GM21717 (cell line): Measurements from ENCODE around the gene GATB.
"Not testable (repeated sequence)": the region's sequence is repeated elsewhere in the genome, so short reads cannot be mapped to it uniquely, and the experiment has no call there.

Experiments used
- ATAC-seq: cut with Tn5 transposase; IDR thresholded peaks from one replicate; pipeline ENCODE4 v1.9.1; 2021; ENCODE audit warnings: mild to moderate bottlenecking, moderate library complexity; ENCODE audit not compliant: unreplicated experiment

GATB gene

GRCh38 chr4:151736361-151736760 is 24.4 kb downstream of the GATB start:
- no peak for ATAC-seq

GRCh38 chr4:151731670-151732069 is 29.1 kb downstream of the GATB start:
- not testable (repeated sequence) for ATAC-seq

GRCh38 chr4:151729731-151730559 is 30.9 kb downstream of the GATB start:
- ATAC-seq = no peak

GRCh38 chr4:151728679-151729078 is 32.1 kb downstream of the GATB start:
- ATAC-seq = no peak

- no peak for ATAC-seq
Observed at GRCh38 chr4:151728006-151728405, 32.8 kb downstream of the GATB start.

- no peak for ATAC-seq
Observed at GRCh38 chr4:151727365-151727764, 33.4 kb downstream of the GATB start.

- no peak for ATAC-seq
Observed at GRCh38 chr4:151725087-151725486, 35.7 kb downstream of the GATB start.

GRCh38 chr4:151721916-151722315 is 38.9 kb downstream of the GATB start:
- no peak for ATAC-seq

GRCh38 chr4:151721466-151721865 is 39.3 kb downstream of the GATB start:
- ATAC-seq = no peak

- ATAC-seq = no peak
Observed at GRCh38 chr4:151719956-151720334, 40.9 kb downstream of the GATB start.

GRCh38 chr4:151718984-151719955 is 41.5 kb downstream of the GATB start:
- ATAC-seq = no peak

GRCh38 chr4:151717909-151718628 is 42.7 kb downstream of the GATB start:
- ATAC-seq = no peak

GRCh38 chr4:151717314-151717713 is 43.5 kb downstream of the GATB start:
- ATAC-seq = no peak

- no peak for ATAC-seq
Observed at GRCh38 chr4:151716324-151716723, 44.5 kb downstream of the GATB start.

- no peak for ATAC-seq
Observed at GRCh38 chr4:151715881-151716280, 44.9 kb downstream of the GATB start.

- ATAC-seq = no peak
Observed at GRCh38 chr4:151712777-151713176, 48.0 kb downstream of the GATB start.

GRCh38 chr4:151711646-151712045 is 49.2 kb downstream of the GATB start:
- no peak for ATAC-seq

- no peak for ATAC-seq
Observed at GRCh38 chr4:151709587-151709986, 51.2 kb downstream of the GATB start.

- no peak for ATAC-seq
Observed at GRCh38 chr4:151709071-151709470, 51.7 kb downstream of the GATB start.

- ATAC-seq = no peak
Observed at GRCh38 chr4:151708100-151708499, 52.7 kb downstream of the GATB start.

- no peak for ATAC-seq
Observed at GRCh38 chr4:151703401-151703800, 57.4 kb downstream of the GATB start.
